B cell (primary cell): ENCODE results near the gene RPP30.

Experiments
- CTCF ChIP-seq: fragments of 200-600 bp; IDR thresholded peaks from one replicate; pipeline ENCODE4 v1.8.0; 2022; ENCODE audit warnings: antibody characterized with exemption, mild to moderate bottlenecking
- EZH2 ChIP-seq: IDR thresholded peaks from 2 replicates; pipeline ENCODE4 v1.6.1; 2012; ENCODE audit warnings: borderline replicate concordance, low read depth, mild to moderate bottlenecking, moderate library complexity, low read length; ENCODE audit not compliant: insufficient read depth, poor library complexity, severe bottlenecking

- TF ChIP-seq EZH2 (no peak), CTCF (no peak)
Observed at GRCh38 chr10:90884431-90884830, 12.7 kb downstream of the RPP30 start.
